A673 (cell line): ENCODE results near the gene TDP1. TPM values are rescaled to one million over a fixed set of nuclear protein-coding genes. Genes with fewer than 3 reads are reported as not detected.

ENCODE experiments used
- BruUV-seq: library from RNA; stranded (reverse); fragments of 400-500 nt; replicated peaks from 2 replicates; lab custom pipeline; 2021; lab: Mats Ljungman, UMichigan
- CTCF ChIA-PET: fragments of 300-600 bp; sonication (Branson Sonifier 250); formaldehyde crosslinking; loops from one replicate; lab custom pipeline; 2022; ENCODE audit warnings: antibody characterized with exemption; lab: Charles Lee
- POLR2A ChIA-PET: fragments of 300-600 bp; sonication (Branson Sonifier 250); formaldehyde crosslinking; loops from one replicate; lab custom pipeline; 2022; ENCODE audit warnings: antibody characterized with exemption; ENCODE audit not compliant: low non-redundant PET; lab: Charles Lee
- DNase-seq: peaks from one replicate; pipeline ENCODE4 v3.0.0-alpha.2; 2015; ENCODE audit warnings: low spot score
- H3K27ac ChIP-seq: fragments of 200-600 bp; sonication (generic); 2 replicates; pipeline ENCODE4 v1.5.1; 2016; ENCODE audit warnings: mixed run types, low read depth, mild to moderate bottlenecking, mixed read lengths, antibody characterized with exemption, low read length; ENCODE audit not compliant: poor library complexity, severe bottlenecking
- H3K27me3 ChIP-seq: fragments of 200-600 bp; sonication (generic); replicated peaks from 2 replicates; pipeline ENCODE4 v1.6.1; 2017; ENCODE audit warnings: mixed run types, low read depth, mild to moderate bottlenecking, mixed read lengths, antibody characterized with exemption, low read length; ENCODE audit not compliant: insufficient read depth, poor library complexity
- H3K36me3 ChIP-seq: fragments of 200-600 bp; sonication (generic); 2 replicates; pipeline ENCODE4 v1.6.1; 2016; ENCODE audit warnings: mixed run types, mild to moderate bottlenecking, mixed read lengths, antibody characterized with exemption, low read length; ENCODE audit not compliant: insufficient read depth, poor library complexity, severe bottlenecking
- H3K4me1 ChIP-seq: fragments of 200-600 bp; sonication (generic); 2 replicates; pipeline ENCODE4 v1.6.1; 2017; ENCODE audit warnings: mixed run types, mild to moderate bottlenecking, mixed read lengths, antibody characterized with exemption, low read length; ENCODE audit not compliant: insufficient read depth, poor library complexity, severe bottlenecking
- H3K4me3 ChIP-seq: fragments of 200-600 bp; sonication (generic); 2 replicates; pipeline ENCODE4 v1.5.1; 2016; ENCODE audit warnings: low read depth, mixed run types, mild to moderate bottlenecking, mixed read lengths, low read length; ENCODE audit not compliant: poor library complexity, severe bottlenecking
- H3K9me3 ChIP-seq: fragments of 200-600 bp; sonication (generic); 2 replicates; pipeline ENCODE4 v1.6.1; 2016; ENCODE audit warnings: mixed run types, low read depth, mild to moderate bottlenecking, mixed read lengths, antibody characterized with exemption, low read length; ENCODE audit not compliant: poor library complexity, severe bottlenecking
- EZH2 ChIP-seq: fragments of 200-600 bp; sonication (generic); IDR thresholded peaks from 2 replicates; pipeline ENCODE4 v1.6.1; 2017; ENCODE audit warnings: borderline replicate concordance, low read depth, mild to moderate bottlenecking, mixed read lengths, antibody characterized with exemption, low read length; ENCODE audit not compliant: poor library complexity, severe bottlenecking
- intact Hi-C: fragments of 100-400 bp; cut with micrococcal nuclease; formaldehyde crosslinking; loops from one replicate; pipeline ENCODE4 v1.10.0; 2022; ENCODE audit not compliant: unreplicated experiment
- total RNA-seq: library from RNA; stranded (reverse); gene quantifications from 2 replicates; pipeline ENCODE4 v1.2.3, GENCODE V29; 2021
- TF ChIP-seq, protein P1 (sequence below): fragments of 300-800, 200-600 bp; sonication (generic); conservative IDR thresholded peaks from 2 replicates; pipeline ENCODE4 v1.5.1; 2017; ENCODE audit warnings: low read depth, mild to moderate bottlenecking, antibody characterized with exemption, low read length, moderate library complexity, mixed read lengths

Gene TDP1
- total RNA-seq, 1 experiment from 2014 or later, result 45.6 TPM

DNA sequence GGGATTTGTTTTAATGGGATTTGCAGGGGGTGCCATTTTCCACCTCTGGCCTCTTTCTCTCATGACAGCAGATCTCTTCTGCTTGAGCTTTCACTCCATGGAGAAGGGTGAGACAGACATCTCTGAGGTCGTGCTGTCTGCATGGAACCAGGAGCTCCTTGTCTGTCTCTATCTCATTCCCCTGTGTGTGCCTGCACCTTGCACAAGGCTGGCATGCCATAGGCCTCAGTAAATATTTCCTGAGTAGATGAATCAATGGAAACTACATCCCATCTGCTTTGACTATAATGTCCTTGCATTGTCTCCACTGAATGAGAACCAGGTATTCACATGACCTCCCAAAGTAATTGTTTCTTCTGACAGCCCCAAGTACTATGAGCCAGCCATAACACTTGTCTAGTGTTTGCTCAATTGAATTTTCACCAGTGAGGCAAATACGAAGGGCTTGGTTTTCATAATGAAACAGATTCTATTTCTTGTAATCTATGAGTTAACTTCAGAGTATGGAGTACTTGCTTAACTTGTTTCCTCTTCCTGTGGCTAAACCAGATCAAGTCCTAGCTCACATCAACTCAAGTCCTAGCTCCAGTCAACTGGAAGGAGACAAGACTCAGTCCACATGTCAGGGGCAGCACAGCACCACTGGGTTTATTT lies 138.3 kb downstream of the TDP1 start:
- no peaks in the 10 kb centered on the region for H3K27me3 ChIP-seq
- DNase-seq, result no peak
- ChIA-PET CTCF (no interaction called here), POLR2A (no interaction called here)
- no peak overlapping the region for H3K27ac ChIP-seq
- no peaks in the 10 kb centered on the region for H3K36me3 ChIP-seq
- no peak overlapping the region for H3K4me3 ChIP-seq
- no TSS peak for BruUV-seq
- intact Hi-C loops, result no loop called here
- H3K4me1 ChIP-seq, result no peaks in the 10 kb centered on the region
- TF ChIP-seq, protein P1, sequence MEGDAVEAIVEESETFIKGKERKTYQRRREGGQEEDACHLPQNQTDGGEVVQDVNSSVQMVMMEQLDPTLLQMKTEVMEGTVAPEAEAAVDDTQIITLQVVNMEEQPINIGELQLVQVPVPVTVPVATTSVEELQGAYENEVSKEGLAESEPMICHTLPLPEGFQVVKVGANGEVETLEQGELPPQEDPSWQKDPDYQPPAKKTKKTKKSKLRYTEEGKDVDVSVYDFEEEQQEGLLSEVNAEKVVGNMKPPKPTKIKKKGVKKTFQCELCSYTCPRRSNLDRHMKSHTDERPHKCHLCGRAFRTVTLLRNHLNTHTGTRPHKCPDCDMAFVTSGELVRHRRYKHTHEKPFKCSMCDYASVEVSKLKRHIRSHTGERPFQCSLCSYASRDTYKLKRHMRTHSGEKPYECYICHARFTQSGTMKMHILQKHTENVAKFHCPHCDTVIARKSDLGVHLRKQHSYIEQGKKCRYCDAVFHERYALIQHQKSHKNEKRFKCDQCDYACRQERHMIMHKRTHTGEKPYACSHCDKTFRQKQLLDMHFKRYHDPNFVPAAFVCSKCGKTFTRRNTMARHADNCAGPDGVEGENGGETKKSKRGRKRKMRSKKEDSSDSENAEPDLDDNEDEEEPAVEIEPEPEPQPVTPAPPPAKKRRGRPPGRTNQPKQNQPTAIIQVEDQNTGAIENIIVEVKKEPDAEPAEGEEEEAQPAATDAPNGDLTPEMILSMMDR, result no peak
- no peak for TF ChIP-seq EZH2
- no peaks in the 10 kb centered on the region for H3K9me3 ChIP-seq

Other genes with a start within 250 kb of the TDP1 start
- gene EFCAB11, start 1.2 kb upstream of the TDP1 start, total RNA-seq, result 8.4 and 8.8 TPM in 2 replicates
- 0.11 TPM in 1 of 2 replicates, not detected in the other for gene KCNK13, start 106.1 kb downstream of the TDP1 start, total RNA-seq